PC-3 (cell line): ENCODE data around the gene GTF3C5. TPM values are rescaled to one million over a fixed set of nuclear protein-coding genes. Genes with fewer than 3 reads are reported as not detected.

Experiments
- ATAC-seq: fragments of 200-7000 bp; cut with Tn5 transposase; 2 replicates; pipeline ENCODE4 v1.9.1; 2020; ENCODE audit warnings: mild to moderate bottlenecking, moderate library complexity
- BruUV-seq: library from RNA; stranded (reverse); fragments of 400-500 nt; replicated peaks from 2 replicates; lab custom pipeline; 2021; lab: Mats Ljungman, UMichigan
- CTCF ChIA-PET: fragments of 300-600 bp; sonication (Branson Sonifier 250); formaldehyde crosslinking; loops from one replicate; lab custom pipeline; 2022; ENCODE audit warnings: antibody characterized with exemption; lab: Charles Lee
- POLR2A ChIA-PET: fragments of 300-600 bp; sonication (Branson Sonifier 250); formaldehyde crosslinking; loops from one replicate; lab custom pipeline; 2022; ENCODE audit warnings: antibody characterized with exemption; ENCODE audit not compliant: unreplicated experiment; lab: Charles Lee
- DNase-seq: peaks from one replicate; pipeline ENCODE4 v3.0.0-alpha.2; 2015
- H2AFZ ChIP-seq: fragments of 300-600 bp; sonication (generic); 2 replicates; pipeline ENCODE4 v1.6.0; 2016; ENCODE audit warnings: antibody characterized with exemption, low read length
- H3F3A ChIP-seq: fragments of 300-600 bp; sonication (generic); one replicate; pipeline ENCODE4 v1.6.0; 2017; ENCODE audit warnings: antibody characterized with exemption, low read length, control low read depth, mild to moderate bottlenecking; ENCODE audit not compliant: unreplicated experiment
- H3K27ac ChIP-seq: fragments of 300-600 bp; sonication (generic); 2 replicates; pipeline ENCODE4 v1.5.1; 2016; ENCODE audit warnings: mild to moderate bottlenecking, low read length
- H3K27me3 ChIP-seq: fragments of 300-600 bp; sonication (generic); 2 replicates; pipeline ENCODE4 v1.6.1; 2016; ENCODE audit warnings: low read length, mixed read lengths
- H3K36me3 ChIP-seq: fragments of 300-600 bp; sonication (generic); 2 replicates; pipeline ENCODE4 v1.6.1; 2016; ENCODE audit warnings: low read depth, mixed run types, low read length, mixed read lengths
- H3K4me1 ChIP-seq: fragments of 300-600 bp; sonication (generic); 2 replicates; pipeline ENCODE4 v1.5.1; 2016; ENCODE audit warnings: low read length; ENCODE audit not compliant: insufficient read depth
- H3K4me2 ChIP-seq: fragments of 300-600 bp; sonication (generic); 2 replicates; pipeline ENCODE4 v1.6.0; 2016; ENCODE audit warnings: low read length
- H3K4me3 ChIP-seq: fragments of 300-600 bp; sonication (generic); 2 replicates; pipeline ENCODE4 v1.5.1; 2016; ENCODE audit warnings: mild to moderate bottlenecking, low read length, mixed read lengths
- H3K79me2 ChIP-seq: fragments of 300-600 bp; sonication (generic); 2 replicates; pipeline ENCODE4 v1.6.1; 2017; ENCODE audit warnings: low read length, mixed read lengths
- H3K9ac ChIP-seq: fragments of 300-600 bp; sonication (generic); 2 replicates; pipeline ENCODE4 v1.6.0; 2016; ENCODE audit warnings: mild to moderate bottlenecking, low read length
- H3K9me2 ChIP-seq: fragments of 300-600 bp; sonication (generic); replicated peaks from 2 replicates; pipeline ENCODE4 v1.6.1; 2016; ENCODE audit warnings: mixed run types, low read length, mixed read lengths
- H3K9me3 ChIP-seq: fragments of 300-600 bp; sonication (generic); 2 replicates; pipeline ENCODE4 v1.6.1; 2016; ENCODE audit warnings: low read length, mixed read lengths
- H4K20me1 ChIP-seq: fragments of 300-600 bp; sonication (generic); 2 replicates; pipeline ENCODE4 v1.6.1; 2016; ENCODE audit warnings: low read length, mixed read lengths
- EZH2 ChIP-seq: fragments of 300-600 bp; sonication (generic); IDR thresholded peaks from one replicate; pipeline ENCODE4 v1.6.1; 2017; ENCODE audit warnings: antibody characterized with exemption, mild to moderate bottlenecking, low read length; ENCODE audit not compliant: unreplicated experiment
- EZH2phosphoT487 ChIP-seq: fragments of 300-600 bp; sonication (generic); IDR thresholded peaks from 2 replicates; pipeline ENCODE4 v1.6.1; 2018; ENCODE audit warnings: mild to moderate bottlenecking, antibody characterized with exemption, low read length, borderline replicate concordance
- intact Hi-C: fragments of 100-400 bp; cut with micrococcal nuclease; formaldehyde crosslinking; loops from 2 replicates; pipeline ENCODE4 v1.9.0; 2023
- total RNA-seq: library from RNA; depleted of rRNA; stranded (reverse); fragments of >200 nt; gene quantifications from 2 replicates; pipeline ENCODE4 v1.2.3, GENCODE V29; 2014
- TF ChIP-seq, protein P1 (sequence below): fragments of 300-600 bp; sonication (generic); conservative IDR thresholded peaks from 2 replicates; pipeline ENCODE4 v1.5.1; 2017; ENCODE audit warnings: antibody characterized with exemption, low read depth, mild to moderate bottlenecking, low read length

The GTF3C5 gene
- total RNA-seq, 1 experiment from 2014 or later: 78.5 TPM

DNA sequence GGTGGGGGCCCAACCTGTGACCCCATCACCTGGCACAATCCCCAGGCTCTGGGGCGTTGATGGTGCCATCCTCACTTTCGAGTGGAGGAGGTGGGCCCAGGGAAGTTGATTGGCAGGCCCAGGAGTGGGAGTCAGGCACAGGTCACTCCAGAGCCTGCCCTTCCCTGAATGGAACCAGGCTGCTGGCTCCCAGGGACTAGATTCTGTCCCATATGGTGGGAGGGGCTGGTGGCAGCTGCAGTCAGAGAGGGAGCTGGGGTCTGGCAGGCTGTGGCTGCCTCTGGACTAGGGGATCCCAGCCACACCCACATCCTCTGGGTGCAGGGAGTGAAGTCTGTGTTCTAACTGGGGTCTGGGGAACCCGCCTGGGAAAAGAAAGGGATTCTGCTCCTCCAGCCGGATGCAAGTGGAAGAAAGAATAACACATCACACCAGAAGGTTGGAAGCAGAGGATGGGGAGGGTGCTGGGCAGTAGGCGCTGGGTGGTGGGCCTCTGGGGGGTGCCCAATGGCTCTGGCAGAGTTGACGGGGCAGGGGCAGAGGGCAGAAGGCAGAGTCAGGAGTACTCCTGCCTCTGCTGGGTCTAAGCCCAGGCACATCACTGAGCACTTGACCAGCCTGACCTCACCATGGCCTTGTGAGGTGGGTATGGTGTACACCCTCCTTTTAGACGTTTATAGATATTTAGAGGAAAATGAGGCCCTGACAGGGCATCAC is 56.8 kb downstream of the GTF3C5 start:
- no peaks in the 10 kb centered on the region for H3K79me2 ChIP-seq
- no peak for DNase-seq
- no peaks in the 10 kb centered on the region for H3K27me3 ChIP-seq
- H3K9me3 ChIP-seq: no peaks in the 10 kb centered on the region
- no peaks in the 10 kb centered on the region for H4K20me1 ChIP-seq
- BruUV-seq: no TSS peak
- no peak overlapping the region for H2AFZ ChIP-seq
- POLR2A ChIA-PET: no interaction called here
- H3F3A ChIP-seq: no peaks in the 10 kb centered on the region
- CTCF ChIA-PET: no interaction called here
- H3K9me2 ChIP-seq: no peaks in the 10 kb centered on the region
- H3K36me3 ChIP-seq: no peaks in the 10 kb centered on the region
- no peak for ATAC-seq
- intact Hi-C loops: no loop called here
- no peak overlapping the region for H3K4me3 ChIP-seq
- no peak for TF ChIP-seq EZH2phosphoT487
- TF ChIP-seq EZH2: no peak
- TF ChIP-seq, protein P1, sequence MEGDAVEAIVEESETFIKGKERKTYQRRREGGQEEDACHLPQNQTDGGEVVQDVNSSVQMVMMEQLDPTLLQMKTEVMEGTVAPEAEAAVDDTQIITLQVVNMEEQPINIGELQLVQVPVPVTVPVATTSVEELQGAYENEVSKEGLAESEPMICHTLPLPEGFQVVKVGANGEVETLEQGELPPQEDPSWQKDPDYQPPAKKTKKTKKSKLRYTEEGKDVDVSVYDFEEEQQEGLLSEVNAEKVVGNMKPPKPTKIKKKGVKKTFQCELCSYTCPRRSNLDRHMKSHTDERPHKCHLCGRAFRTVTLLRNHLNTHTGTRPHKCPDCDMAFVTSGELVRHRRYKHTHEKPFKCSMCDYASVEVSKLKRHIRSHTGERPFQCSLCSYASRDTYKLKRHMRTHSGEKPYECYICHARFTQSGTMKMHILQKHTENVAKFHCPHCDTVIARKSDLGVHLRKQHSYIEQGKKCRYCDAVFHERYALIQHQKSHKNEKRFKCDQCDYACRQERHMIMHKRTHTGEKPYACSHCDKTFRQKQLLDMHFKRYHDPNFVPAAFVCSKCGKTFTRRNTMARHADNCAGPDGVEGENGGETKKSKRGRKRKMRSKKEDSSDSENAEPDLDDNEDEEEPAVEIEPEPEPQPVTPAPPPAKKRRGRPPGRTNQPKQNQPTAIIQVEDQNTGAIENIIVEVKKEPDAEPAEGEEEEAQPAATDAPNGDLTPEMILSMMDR: no peak
- no peaks in the 10 kb centered on the region for H3K4me1 ChIP-seq
- H3K27ac ChIP-seq: no peak overlapping the region
- no peak overlapping the region for H3K9ac ChIP-seq
- no peak overlapping the region for H3K4me2 ChIP-seq

DNA sequence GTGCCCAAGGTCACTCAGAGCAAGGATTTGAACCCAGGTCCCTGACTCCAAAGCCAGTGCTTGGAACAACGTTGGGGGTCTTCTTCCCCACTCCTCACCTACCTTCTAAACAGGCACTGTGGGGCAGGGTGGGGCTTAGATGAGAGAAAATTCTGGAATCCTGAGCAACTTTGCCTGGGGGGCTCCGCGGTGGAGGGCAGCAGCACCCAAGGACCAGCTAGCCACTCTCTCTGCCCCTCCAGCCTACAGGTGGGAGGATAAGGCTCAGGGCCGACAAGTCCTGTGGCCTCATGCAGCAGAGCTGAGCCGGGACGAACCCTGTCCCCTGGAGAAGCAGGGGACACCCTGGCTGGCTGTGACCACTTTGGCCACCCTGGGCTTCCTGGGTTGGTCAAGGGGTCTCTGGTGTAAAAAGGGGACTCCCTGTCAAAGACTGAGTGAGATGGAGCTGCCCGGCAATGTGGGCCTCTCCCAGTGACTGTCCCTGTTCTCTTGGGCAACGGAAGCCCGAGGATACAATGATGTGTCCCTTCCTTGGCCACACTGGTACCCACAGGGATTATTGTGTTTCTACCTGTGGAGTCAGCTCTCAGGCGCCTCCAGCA is 57.5 kb downstream of the GTF3C5 start:
- no peak overlapping the region for H3K4me3 ChIP-seq
- H2AFZ ChIP-seq: no peak overlapping the region
- H3K4me2 ChIP-seq: no peak overlapping the region
- no peaks in the 10 kb centered on the region for H3F3A ChIP-seq
- H4K20me1 ChIP-seq: no peaks in the 10 kb centered on the region
- no peak overlapping the region for H3K27ac ChIP-seq
- no peak overlapping the region for H3K9ac ChIP-seq
- no peak for TF ChIP-seq EZH2phosphoT487
- TF ChIP-seq, protein P1: no peak
- TF ChIP-seq EZH2: no peak
- no peaks in the 10 kb centered on the region for H3K79me2 ChIP-seq
- no peak for ATAC-seq
- POLR2A ChIA-PET: no interaction called here
- no peaks in the 10 kb centered on the region for H3K9me3 ChIP-seq
- DNase-seq: no peak
- intact Hi-C loops: no loop called here
- no peaks in the 10 kb centered on the region for H3K27me3 ChIP-seq
- H3K9me2 ChIP-seq: no peaks in the 10 kb centered on the region
- CTCF ChIA-PET: no interaction called here
- BruUV-seq: no TSS peak
- no peaks in the 10 kb centered on the region for H3K36me3 ChIP-seq
- H3K4me1 ChIP-seq: no peaks in the 10 kb centered on the region

DNA sequence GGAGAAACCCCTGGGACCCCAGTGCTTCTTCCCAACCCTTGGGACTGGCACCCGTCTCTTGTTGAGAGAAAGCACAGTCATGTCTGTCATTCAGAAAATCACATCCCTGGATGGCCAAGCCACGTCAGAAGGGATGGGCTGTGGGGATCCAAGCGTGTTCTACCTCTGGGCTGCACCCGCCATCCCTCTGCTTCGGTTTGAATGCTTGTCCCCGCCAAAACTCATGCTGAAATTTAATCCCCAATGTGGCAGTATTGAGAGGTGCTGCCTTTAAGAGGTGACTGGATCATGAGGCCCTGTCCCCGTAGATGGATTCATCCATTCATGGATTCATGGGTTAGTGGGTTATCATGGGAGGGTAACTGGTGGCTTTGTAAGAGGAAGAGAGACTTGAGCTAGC is 58.0 kb downstream of the GTF3C5 start:
- no peak for ATAC-seq
- ChIA-PET CTCF (no interaction called here), POLR2A (no interaction called here)
- no peaks in the 10 kb centered on the region for H4K20me1 ChIP-seq
- no peak for DNase-seq
- no peaks in the 10 kb centered on the region for H3K36me3 ChIP-seq
- H3K79me2 ChIP-seq: no peaks in the 10 kb centered on the region
- no peaks in the 10 kb centered on the region for H3K9me3 ChIP-seq
- intact Hi-C loops: no loop called here
- no peaks in the 10 kb centered on the region for H3K9me2 ChIP-seq
- H3K9ac ChIP-seq: no peak overlapping the region
- H3K4me2 ChIP-seq: no peak overlapping the region
- no peaks in the 10 kb centered on the region for H3K4me1 ChIP-seq
- TF ChIP-seq, protein P1: no peak
- TF ChIP-seq EZH2 (no peak), EZH2phosphoT487 (no peak)
- no peak overlapping the region for H3K27ac ChIP-seq
- no peak overlapping the region for H2AFZ ChIP-seq
- BruUV-seq: no TSS peak
- H3K4me3 ChIP-seq: no peak overlapping the region
- H3K27me3 ChIP-seq: no peaks in the 10 kb centered on the region
- H3F3A ChIP-seq: no peaks in the 10 kb centered on the region
